ENCODE measurements around the gene CLDN5. TPM values are rescaled to one million over a fixed set of nuclear protein-coding genes. Genes with fewer than 3 reads are reported as not detected.

Gene CLDN5
- total and polyA plus RNA-seq, 2 donors from 2014 or later = 47.8 to 48.4 TPM

DNA sequence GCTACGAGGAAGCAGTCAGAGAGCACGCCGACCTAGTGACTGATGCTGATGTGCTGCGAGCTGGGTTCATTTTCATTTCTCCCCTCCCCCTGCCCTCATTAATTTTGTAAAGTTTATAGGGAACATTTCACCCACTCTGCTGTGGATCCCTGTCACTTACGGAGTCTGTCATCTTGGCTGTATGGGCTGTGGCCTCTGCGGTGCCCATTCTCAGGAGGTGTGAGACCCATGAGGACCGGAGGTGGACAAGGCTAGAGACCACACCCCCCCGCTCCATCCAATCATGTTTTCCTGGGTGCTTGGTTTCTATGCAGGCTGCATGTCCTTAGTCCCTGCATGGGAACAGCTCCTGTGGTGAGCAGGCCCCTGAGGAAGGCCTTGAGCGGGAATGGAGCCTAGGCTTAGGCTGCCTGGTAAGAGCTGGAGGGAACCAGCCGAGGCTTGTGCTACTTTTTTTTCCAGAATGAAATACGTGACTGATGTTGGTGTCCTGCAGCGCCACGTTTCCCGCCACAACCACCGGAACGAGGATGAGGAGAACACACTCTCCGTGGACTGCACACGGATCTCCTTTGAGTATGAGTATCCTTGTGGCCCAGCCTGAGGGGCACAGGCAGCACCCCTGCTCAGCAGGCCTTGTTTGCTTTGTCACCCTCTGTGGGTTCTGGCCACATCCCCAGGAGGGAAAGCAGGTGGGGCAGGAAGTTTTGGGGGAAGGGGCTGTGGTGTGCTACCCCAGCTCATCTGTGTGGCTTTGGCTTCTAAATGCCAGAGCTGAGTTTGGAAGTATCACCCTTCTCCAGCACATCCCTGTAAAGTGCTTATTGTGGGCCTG, 19.1 kb downstream of the CLDN5 start:
- intact Hi-C loops (cut with DNase I) = no loop called here
- TF ChIP-seq, protein P1, sequence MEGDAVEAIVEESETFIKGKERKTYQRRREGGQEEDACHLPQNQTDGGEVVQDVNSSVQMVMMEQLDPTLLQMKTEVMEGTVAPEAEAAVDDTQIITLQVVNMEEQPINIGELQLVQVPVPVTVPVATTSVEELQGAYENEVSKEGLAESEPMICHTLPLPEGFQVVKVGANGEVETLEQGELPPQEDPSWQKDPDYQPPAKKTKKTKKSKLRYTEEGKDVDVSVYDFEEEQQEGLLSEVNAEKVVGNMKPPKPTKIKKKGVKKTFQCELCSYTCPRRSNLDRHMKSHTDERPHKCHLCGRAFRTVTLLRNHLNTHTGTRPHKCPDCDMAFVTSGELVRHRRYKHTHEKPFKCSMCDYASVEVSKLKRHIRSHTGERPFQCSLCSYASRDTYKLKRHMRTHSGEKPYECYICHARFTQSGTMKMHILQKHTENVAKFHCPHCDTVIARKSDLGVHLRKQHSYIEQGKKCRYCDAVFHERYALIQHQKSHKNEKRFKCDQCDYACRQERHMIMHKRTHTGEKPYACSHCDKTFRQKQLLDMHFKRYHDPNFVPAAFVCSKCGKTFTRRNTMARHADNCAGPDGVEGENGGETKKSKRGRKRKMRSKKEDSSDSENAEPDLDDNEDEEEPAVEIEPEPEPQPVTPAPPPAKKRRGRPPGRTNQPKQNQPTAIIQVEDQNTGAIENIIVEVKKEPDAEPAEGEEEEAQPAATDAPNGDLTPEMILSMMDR (IDR thresholded peaks at IDR 0.05; ENCODE audit: borderline replicate concordance, extremely low read depth, insufficient read depth) = no peak
- no peak overlapping the region for H3K27ac ChIP-seq (ENCODE audit: low read depth in 2 of 2, low read length in 2 of 2)
- H3K36me3 ChIP-seq (ENCODE audit: control insufficient read depth in 2 of 3, insufficient read depth in 3 of 3, low read length in 3 of 3) = no peaks in the 10 kb centered on the region
- no peak overlapping the region for H3K9ac ChIP-seq (ENCODE audit: low read length in 3 of 3)
- no peak for DNase-seq
- H3K4me1 ChIP-seq (ENCODE audit: control insufficient read depth in 2 of 3, insufficient read depth in 2 of 3, low read depth in 1 of 3, low read length in 3 of 3) = no peaks in the 10 kb centered on the region
- no peaks in the 10 kb centered on the region for H3K9me3 ChIP-seq (ENCODE audit: control insufficient read depth in 2 of 3, insufficient read depth in 1 of 3, low read length in 3 of 3)
- no peaks in the 10 kb centered on the region for H3K27me3 ChIP-seq (ENCODE audit: control insufficient read depth, insufficient read depth, low read length)
- no peak overlapping the region for H3K4me3 ChIP-seq (ENCODE audit: low read length in 3 of 3)
- no peak for FAIRE-seq

DNA sequence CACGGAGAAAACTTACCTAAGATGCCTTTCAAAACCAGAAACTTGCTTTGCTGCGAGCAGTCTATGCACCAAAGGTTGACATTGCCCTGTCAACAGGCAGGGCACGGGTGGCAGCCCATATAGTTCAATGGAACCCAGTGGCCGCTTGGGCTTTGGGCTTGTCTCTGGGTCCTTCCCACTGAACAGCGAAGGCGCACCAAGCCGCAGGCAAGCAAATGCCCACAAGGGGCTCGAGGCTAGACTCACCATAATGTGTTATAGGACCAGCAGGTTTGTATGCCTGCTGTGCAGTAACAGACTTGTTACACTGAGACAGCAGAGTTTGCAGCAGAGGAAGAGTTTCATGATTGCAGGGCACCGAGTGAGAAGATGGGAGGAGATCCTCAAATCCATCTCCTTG, 20.3 kb downstream of the CLDN5 start:
- H3K4me1 ChIP-seq (ENCODE audit: control insufficient read depth in 2 of 3, insufficient read depth in 2 of 3, low read depth in 1 of 3, low read length in 3 of 3) = no peaks in the 10 kb centered on the region
- H3K36me3 ChIP-seq (ENCODE audit: control insufficient read depth in 2 of 3, insufficient read depth in 3 of 3, low read length in 3 of 3) = no peaks in the 10 kb centered on the region
- intact Hi-C loops (cut with DNase I) = no loop called here
- H3K27ac ChIP-seq (ENCODE audit: low read depth in 2 of 2, low read length in 2 of 2) = no peak overlapping the region
- TF ChIP-seq, protein P1 (IDR thresholded peaks at IDR 0.05; ENCODE audit: borderline replicate concordance, extremely low read depth, insufficient read depth) = no peak
- no peak overlapping the region for H3K4me3 ChIP-seq (ENCODE audit: low read length in 3 of 3)
- H3K9ac ChIP-seq (ENCODE audit: low read length in 3 of 3) = no peak overlapping the region
- no peaks in the 10 kb centered on the region for H3K27me3 ChIP-seq (ENCODE audit: control insufficient read depth, insufficient read depth, low read length)
- no peak for DNase-seq
- H3K9me3 ChIP-seq (ENCODE audit: control insufficient read depth in 2 of 3, insufficient read depth in 1 of 3, low read length in 3 of 3) = no peaks in the 10 kb centered on the region
- FAIRE-seq = no peak

DNA sequence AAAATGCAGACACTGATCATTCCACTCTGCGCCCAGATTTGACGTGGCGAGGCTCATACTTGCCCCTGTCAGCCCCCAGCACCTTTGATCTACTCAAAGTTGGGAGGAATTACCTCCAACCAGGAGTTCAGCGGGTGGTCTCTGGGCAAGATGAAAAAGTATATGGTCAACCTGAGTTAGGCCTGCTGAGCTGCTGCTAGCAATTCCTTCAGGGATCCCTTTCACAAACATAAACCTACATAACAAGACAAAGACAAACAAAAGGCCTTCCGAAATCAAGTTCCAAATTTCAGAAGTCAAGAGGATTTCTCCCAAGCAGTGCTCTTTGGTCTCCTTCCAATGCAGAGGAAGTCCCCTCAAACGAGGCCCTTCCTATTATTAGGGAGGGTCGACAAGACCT, 20.8 kb downstream of the CLDN5 start:
- H3K36me3 ChIP-seq (ENCODE audit: control insufficient read depth in 2 of 3, insufficient read depth in 3 of 3, low read length in 3 of 3) = no peaks in the 10 kb centered on the region
- no peak overlapping the region for H3K27ac ChIP-seq (ENCODE audit: low read depth in 2 of 2, low read length in 2 of 2)
- no peak overlapping the region for H3K9ac ChIP-seq (ENCODE audit: low read length in 3 of 3)
- intact Hi-C loops (cut with DNase I) = no loop called here
- TF ChIP-seq, protein P1 (IDR thresholded peaks at IDR 0.05; ENCODE audit: borderline replicate concordance, extremely low read depth, insufficient read depth) = no peak
- no peaks in the 10 kb centered on the region for H3K27me3 ChIP-seq (ENCODE audit: control insufficient read depth, insufficient read depth, low read length)
- no peak overlapping the region for H3K4me3 ChIP-seq (ENCODE audit: low read length in 3 of 3)
- H3K9me3 ChIP-seq (ENCODE audit: control insufficient read depth in 2 of 3, insufficient read depth in 1 of 3, low read length in 3 of 3) = no peaks in the 10 kb centered on the region
- H3K4me1 ChIP-seq (ENCODE audit: control insufficient read depth in 2 of 3, insufficient read depth in 2 of 3, low read depth in 1 of 3, low read length in 3 of 3) = no peaks in the 10 kb centered on the region
- DNase-seq (no peak), FAIRE-seq (no peak)

Data from kidney (tissue), 14 donors.